ENCODE data around the gene DMRTC2.
A peak's percentile ranks its signal among the peaks of the same experiment; 100 is the strongest.

DMRTC2 gene

DNA sequence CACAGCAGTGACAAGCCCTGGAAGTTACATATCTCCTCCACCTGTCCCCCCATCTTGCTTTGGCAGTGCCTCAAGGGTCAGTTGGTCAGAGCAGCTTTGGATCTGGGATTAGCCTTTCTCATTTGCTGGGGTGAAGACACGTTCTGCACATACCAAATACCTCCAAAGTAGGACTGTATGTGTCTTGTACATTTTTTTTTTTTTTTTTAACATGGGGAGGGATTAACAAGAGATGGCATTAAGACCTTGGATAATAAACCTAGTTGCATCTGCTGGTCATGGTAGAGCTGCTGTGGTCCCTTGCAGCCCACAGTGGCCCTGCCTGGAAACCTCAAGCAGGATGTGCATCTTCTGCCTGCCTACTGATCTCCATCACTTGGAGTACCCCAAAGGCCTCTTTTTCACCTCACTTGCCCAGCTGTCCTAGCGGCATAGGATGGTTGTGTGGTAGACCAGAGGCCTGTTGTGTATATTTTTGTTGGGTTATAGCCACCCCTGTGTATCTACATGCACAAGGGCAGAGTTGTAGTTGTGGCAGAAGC is 17.7 kb downstream of the DMRTC2 start:
- peak overlapping the region; percentile 16 for H3K4me3 ChIP-seq (ENCODE audit: low read depth, low read length)
- TF ChIP-seq, protein P1, sequence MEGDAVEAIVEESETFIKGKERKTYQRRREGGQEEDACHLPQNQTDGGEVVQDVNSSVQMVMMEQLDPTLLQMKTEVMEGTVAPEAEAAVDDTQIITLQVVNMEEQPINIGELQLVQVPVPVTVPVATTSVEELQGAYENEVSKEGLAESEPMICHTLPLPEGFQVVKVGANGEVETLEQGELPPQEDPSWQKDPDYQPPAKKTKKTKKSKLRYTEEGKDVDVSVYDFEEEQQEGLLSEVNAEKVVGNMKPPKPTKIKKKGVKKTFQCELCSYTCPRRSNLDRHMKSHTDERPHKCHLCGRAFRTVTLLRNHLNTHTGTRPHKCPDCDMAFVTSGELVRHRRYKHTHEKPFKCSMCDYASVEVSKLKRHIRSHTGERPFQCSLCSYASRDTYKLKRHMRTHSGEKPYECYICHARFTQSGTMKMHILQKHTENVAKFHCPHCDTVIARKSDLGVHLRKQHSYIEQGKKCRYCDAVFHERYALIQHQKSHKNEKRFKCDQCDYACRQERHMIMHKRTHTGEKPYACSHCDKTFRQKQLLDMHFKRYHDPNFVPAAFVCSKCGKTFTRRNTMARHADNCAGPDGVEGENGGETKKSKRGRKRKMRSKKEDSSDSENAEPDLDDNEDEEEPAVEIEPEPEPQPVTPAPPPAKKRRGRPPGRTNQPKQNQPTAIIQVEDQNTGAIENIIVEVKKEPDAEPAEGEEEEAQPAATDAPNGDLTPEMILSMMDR (IDR thresholded peaks at IDR 0.05; ENCODE audit: low read depth, low read length), result no peak

DNA sequence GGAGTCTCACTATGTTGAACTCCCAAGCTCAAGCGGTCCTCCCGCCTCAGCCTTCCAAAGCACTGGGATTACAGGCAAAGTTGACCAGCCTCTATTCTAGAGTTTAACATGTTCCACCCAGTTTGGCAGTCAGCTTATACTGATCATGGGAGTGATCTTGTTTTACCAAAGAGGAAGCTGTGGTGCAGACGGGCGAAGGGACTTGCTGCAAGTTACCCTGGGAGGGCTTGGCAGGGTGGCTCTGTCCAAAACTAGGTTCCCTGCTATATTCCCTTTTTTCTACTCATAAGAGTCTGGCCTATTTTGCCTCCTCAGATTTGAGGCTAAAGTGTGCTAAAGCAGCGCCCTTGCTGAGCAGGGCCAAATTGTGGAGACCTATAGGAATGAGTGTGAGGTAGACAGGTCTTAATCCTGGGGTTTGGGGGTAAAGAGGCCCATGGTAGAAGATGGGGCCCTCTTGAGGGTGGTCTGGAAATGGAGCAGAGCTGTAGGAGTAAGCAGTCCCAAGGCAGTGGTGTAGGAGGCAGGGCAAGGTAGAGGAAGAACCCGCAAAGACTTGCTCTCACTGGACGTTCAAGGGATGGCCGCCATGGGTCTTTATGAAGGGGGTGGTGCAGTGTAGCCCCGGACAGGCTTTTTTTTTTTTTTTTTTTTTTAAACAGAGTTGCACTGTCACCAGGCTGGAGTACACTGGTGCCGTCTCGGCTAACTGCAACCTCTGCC is 18.5 kb downstream of the DMRTC2 start:
- no peak overlapping the region for H3K4me3 ChIP-seq (ENCODE audit: low read depth, low read length)
- TF ChIP-seq, protein P1 (IDR thresholded peaks at IDR 0.05; ENCODE audit: low read depth, low read length), result no peak

- TF ChIP-seq, protein P1 (IDR thresholded peaks at IDR 0.05; ENCODE audit: low read depth, low read length), result no peak
- no peak overlapping the region for H3K4me3 ChIP-seq (ENCODE audit: low read depth, low read length)
These were observed 19.5 kb downstream of the DMRTC2 start for GRCh38 chr19:41864374-41864773.

DNA sequence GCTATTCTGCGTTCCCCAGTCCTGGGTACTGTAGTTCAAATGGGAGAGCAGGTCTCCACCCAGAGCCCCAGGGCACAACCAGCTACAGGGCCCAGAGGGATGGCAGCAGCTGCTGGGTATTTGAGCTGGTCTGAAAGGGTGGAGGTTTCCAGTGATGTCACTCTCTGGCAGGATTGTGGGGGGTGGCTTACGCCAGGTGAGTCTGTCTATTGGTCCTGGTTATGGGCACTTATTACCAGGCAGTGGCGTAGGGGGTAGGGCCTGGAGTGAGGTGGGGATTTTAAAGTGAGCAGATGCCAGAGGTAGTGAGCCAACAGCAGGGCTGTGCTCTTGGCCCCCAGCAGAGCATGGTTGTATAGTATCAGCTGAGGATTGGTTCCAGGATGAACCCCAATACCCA is 21.4 kb downstream of the DMRTC2 start:
- no peak overlapping the region for H3K4me3 ChIP-seq (ENCODE audit: low read depth, low read length)
- TF ChIP-seq, protein P1 (IDR thresholded peaks at IDR 0.05; ENCODE audit: low read depth, low read length), result no peak

- TF ChIP-seq, protein P1 (IDR thresholded peaks at IDR 0.05; ENCODE audit: low read depth, low read length), result no peak
- no peak overlapping the region for H3K4me3 ChIP-seq (ENCODE audit: low read depth, low read length)
These were observed 23.5 kb downstream of the DMRTC2 start for GRCh38 chr19:41868120-41868988.

DNA sequence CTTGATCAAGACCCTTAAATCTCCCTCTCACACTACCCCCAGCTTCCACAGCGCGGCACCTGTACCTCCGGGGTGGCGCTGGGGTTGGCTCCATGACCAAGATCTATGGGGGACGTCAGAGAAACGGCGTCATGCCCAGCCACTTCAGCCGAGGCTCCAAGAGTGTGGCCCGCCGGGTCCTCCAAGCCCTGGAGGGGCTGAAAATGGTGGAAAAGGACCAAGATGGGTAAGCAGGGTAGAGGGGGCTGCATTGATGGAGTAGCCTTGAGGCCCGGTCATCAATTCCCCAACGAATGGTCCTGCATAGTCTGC is 24.1 kb downstream of the DMRTC2 start:
- TF ChIP-seq, protein P1 (IDR thresholded peaks at IDR 0.05; ENCODE audit: low read depth, low read length), result no peak
- no peak overlapping the region for H3K4me3 ChIP-seq (ENCODE audit: low read depth, low read length)

Data from WI38 (cell line).